HL-60 (cell line): Measurements from ENCODE around the gene BCAT1.

Source experiments
- DNase-seq, 2 experiments: peaks; one replicate each; pipeline ENCODE4 v3.0.0-alpha.2; 2010 to 2020; ENCODE audit warnings: low read depth in 1 of 2, low spot score in 1 of 2
- H3K27ac ChIP-seq: fragments of 250-450 bp; sonication (Bioruptor Pico); replicated peaks from 2 replicates; pipeline ENCODE4 v1.5.1; 2020; ENCODE audit warnings: mild to moderate bottlenecking, moderate library complexity
- H3K27me3 ChIP-seq: fragments of 250-450 bp; sonication (Bioruptor Pico); 2 replicates; pipeline ENCODE4 v1.5.1; 2021; ENCODE audit warnings: mild to moderate bottlenecking, moderate library complexity; ENCODE audit not compliant: insufficient read depth, poor library complexity, severe bottlenecking
- H3K4me3 ChIP-seq: replicated peaks from 2 replicates; pipeline ENCODE4 v1.5.1; 2011; ENCODE audit warnings: mild to moderate bottlenecking, control low read depth, low read length; ENCODE audit not compliant: insufficient read depth
- GABPA ChIP-seq: IDR thresholded peaks from 2 replicates; pipeline ENCODE4 v1.6.1; 2012; ENCODE audit warnings: low read depth
- POLR2AphosphoS5 ChIP-seq: IDR thresholded peaks from 2 replicates; pipeline ENCODE4 v1.6.1; 2012; ENCODE audit warnings: low read depth
- SPI1 ChIP-seq: IDR thresholded peaks from 2 replicates; pipeline ENCODE4 v1.6.1; 2012; ENCODE audit warnings: low read depth, mild to moderate bottlenecking, borderline replicate concordance
- TF ChIP-seq, protein P1 (sequence below): IDR thresholded peaks from 2 replicates; pipeline ENCODE4 v1.6.1; 2012; ENCODE audit warnings: low read depth; ENCODE audit not compliant: insufficient replicate concordance
- TF ChIP-seq, protein P2 (sequence below): IDR thresholded peaks from one replicate; pipeline ENCODE4 v1.5.1; 2011; ENCODE audit warnings: low read length, control low read depth, inconsistent platforms; ENCODE audit not compliant: insufficient read depth

Gene BCAT1

DNA sequence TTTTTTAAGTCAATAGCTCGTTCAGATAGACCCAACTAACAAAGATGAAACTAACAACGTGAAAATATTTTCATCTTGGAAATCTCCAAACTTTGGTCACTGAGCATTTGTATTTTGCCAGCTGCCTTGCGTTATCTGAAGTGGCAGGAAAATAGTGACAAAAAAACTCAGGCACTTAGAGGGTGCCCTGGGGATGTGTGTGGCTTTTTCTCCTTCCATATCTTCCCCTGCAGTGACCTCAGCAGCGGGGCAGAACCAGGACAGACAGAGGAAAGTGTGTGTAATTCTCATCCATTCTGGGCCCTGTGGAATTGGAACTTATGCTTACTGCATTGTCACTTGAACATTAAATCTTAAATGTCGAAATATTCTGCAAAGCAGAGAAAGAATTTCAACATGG lies 152.0 kb downstream of the BCAT1 start:
- DNase-seq = no peak
- H3K4me3 ChIP-seq = no peak overlapping the region
- no peaks in the 10 kb centered on the region for H3K27me3 ChIP-seq
- H3K27ac ChIP-seq = no peak overlapping the region
- TF ChIP-seq SPI1 (no peak), GABPA (no peak), POLR2AphosphoS5 (no peak)
- TF ChIP-seq, protein P1, sequence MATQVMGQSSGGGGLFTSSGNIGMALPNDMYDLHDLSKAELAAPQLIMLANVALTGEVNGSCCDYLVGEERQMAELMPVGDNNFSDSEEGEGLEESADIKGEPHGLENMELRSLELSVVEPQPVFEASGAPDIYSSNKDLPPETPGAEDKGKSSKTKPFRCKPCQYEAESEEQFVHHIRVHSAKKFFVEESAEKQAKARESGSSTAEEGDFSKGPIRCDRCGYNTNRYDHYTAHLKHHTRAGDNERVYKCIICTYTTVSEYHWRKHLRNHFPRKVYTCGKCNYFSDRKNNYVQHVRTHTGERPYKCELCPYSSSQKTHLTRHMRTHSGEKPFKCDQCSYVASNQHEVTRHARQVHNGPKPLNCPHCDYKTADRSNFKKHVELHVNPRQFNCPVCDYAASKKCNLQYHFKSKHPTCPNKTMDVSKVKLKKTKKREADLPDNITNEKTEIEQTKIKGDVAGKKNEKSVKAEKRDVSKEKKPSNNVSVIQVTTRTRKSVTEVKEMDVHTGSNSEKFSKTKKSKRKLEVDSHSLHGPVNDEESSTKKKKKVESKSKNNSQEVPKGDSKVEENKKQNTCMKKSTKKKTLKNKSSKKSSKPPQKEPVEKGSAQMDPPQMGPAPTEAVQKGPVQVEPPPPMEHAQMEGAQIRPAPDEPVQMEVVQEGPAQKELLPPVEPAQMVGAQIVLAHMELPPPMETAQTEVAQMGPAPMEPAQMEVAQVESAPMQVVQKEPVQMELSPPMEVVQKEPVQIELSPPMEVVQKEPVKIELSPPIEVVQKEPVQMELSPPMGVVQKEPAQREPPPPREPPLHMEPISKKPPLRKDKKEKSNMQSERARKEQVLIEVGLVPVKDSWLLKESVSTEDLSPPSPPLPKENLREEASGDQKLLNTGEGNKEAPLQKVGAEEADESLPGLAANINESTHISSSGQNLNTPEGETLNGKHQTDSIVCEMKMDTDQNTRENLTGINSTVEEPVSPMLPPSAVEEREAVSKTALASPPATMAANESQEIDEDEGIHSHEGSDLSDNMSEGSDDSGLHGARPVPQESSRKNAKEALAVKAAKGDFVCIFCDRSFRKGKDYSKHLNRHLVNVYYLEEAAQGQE = no peak
- TF ChIP-seq, protein P2, sequence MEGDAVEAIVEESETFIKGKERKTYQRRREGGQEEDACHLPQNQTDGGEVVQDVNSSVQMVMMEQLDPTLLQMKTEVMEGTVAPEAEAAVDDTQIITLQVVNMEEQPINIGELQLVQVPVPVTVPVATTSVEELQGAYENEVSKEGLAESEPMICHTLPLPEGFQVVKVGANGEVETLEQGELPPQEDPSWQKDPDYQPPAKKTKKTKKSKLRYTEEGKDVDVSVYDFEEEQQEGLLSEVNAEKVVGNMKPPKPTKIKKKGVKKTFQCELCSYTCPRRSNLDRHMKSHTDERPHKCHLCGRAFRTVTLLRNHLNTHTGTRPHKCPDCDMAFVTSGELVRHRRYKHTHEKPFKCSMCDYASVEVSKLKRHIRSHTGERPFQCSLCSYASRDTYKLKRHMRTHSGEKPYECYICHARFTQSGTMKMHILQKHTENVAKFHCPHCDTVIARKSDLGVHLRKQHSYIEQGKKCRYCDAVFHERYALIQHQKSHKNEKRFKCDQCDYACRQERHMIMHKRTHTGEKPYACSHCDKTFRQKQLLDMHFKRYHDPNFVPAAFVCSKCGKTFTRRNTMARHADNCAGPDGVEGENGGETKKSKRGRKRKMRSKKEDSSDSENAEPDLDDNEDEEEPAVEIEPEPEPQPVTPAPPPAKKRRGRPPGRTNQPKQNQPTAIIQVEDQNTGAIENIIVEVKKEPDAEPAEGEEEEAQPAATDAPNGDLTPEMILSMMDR = no peak

DNA sequence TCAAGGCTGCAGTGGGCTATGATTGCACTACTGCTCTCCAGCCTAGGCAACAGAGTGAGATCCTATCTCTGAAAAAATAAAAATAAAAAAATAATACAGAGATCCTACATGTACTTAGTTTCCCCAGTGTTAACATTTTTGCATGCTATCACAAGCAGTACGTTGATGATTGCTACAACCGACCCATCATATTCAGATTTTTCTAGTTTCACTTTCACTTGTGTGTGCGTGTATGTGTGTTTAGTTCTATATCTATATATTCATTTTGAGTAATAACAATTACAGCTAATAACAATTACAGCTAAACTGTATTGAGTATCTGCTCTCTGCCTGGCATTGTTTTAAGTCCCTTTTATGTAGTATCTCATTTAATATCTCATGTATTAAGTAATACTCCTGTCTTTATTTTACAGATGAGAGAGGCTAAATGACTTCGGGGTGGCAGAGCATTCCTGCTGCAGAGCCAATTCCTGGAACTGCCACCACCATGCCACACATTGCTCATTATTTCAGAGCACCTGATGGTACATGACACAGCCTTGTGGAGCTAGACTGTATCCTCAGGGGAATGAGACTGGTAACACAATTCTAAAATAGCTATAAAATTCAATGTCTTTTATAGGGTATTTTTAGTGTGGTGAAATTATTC lies 153.1 kb downstream of the BCAT1 start:
- TF ChIP-seq, protein P1 = no peak
- no peak for TF ChIP-seq GABPA
- no peak for TF ChIP-seq SPI1
- TF ChIP-seq POLR2AphosphoS5 = no peak
- TF ChIP-seq, protein P2 = no peak
- no peak for DNase-seq
- peak overlapping the region; percentile 6; the same call in 1 of the 2 replicates for H3K4me3 ChIP-seq
- H3K27ac ChIP-seq = no peak overlapping the region
- H3K27me3 ChIP-seq = no peaks in the 10 kb centered on the region

DNA sequence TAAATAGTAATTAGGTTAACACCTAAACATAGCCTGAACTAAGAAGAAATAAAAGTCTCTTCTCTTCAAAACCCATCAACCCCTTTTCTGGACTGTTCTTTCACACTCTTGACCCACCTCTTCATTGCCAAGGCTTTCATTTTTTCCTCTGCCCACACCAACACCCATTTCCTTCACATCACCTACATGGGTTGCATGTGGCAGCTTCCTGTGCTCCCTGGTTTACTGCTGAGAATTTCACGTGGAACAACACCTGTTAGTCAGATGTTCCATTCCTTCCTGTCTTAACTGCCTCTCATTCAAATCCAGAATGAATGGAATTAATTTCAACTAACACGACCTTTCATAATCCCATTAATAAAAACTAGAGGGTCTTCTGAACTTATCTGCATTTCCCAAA lies 157.3 kb downstream of the BCAT1 start:
- H3K27me3 ChIP-seq = peaks cover 4% of the 10 kb centered on the region
- no peak for DNase-seq
- no peak overlapping the region for H3K4me3 ChIP-seq
- TF ChIP-seq, protein P2 = no peak
- TF ChIP-seq, protein P1 = no peak
- TF ChIP-seq POLR2AphosphoS5 = no peak
- no peak for TF ChIP-seq GABPA
- no peak for TF ChIP-seq SPI1
- no peak overlapping the region for H3K27ac ChIP-seq
